IMR-90 (cell line): ENCODE measurements around the gene A3GALT2. TPM values are rescaled to one million over a fixed set of nuclear protein-coding genes. Genes with fewer than 3 reads are reported as not detected.

ENCODE experiments used
- ATAC-seq: fragments of 200-7000 bp; cut with Tn5 transposase; 2 replicates; pipeline ENCODE4 v1.9.1; 2020; ENCODE audit warnings: low read depth, mild to moderate bottlenecking, moderate library complexity
- BruUV-seq: library from RNA; stranded (reverse); fragments of 400-500 nt; replicated peaks from 2 replicates; lab custom pipeline; 2021; lab: Mats Ljungman, UMichigan
- CTCF ChIA-PET: fragments of 300-600 bp; formaldehyde crosslinking; extraction: SDS; loops from one replicate; lab custom pipeline; 2021; ENCODE audit warnings: antibody characterized with exemption; lab: Yijun Ruan, JAX
- POLR2A ChIA-PET: fragments of 300-600 bp; sonication (Branson Sonifier 250); formaldehyde crosslinking; loops from one replicate; lab custom pipeline; 2022; ENCODE audit warnings: antibody characterized with exemption; ENCODE audit not compliant: unreplicated experiment; lab: Charles Lee
- DNase-seq: peaks from one replicate; pipeline ENCODE4 v3.0.0; 2013
- H2AFZ ChIP-seq: replicated peaks from 2 replicates; pipeline ENCODE3; 2013; ENCODE audit warnings: low read length, mild to moderate bottlenecking; ENCODE audit not compliant: poor library complexity
- H2AK5ac ChIP-seq: 2 replicates; pipeline ENCODE4 v1.6.1; 2013; ENCODE audit warnings: low read depth, low read length, inconsistent platforms
- H2AK9ac ChIP-seq: replicated peaks from 2 replicates; pipeline ENCODE3; 2013; ENCODE audit warnings: mild to moderate bottlenecking, low read depth, low read length, moderate library complexity; ENCODE audit not compliant: poor library complexity
- H2BK120ac ChIP-seq: 2 replicates; pipeline ENCODE4 v1.6.1; 2013; ENCODE audit warnings: low read depth, low read length, inconsistent platforms
- H2BK15ac ChIP-seq: 3 replicates; pipeline ENCODE4 v1.6.1; 2013; ENCODE audit warnings: low read depth, low read length, inconsistent platforms
- H2BK20ac ChIP-seq: 2 replicates; pipeline ENCODE4 v1.6.1; 2013; ENCODE audit warnings: low read depth, mild to moderate bottlenecking, inconsistent platforms, low read length, moderate library complexity
- H2BK5ac ChIP-seq: 2 replicates; pipeline ENCODE4 v1.6.1; 2013; ENCODE audit warnings: mild to moderate bottlenecking, low read depth, low read length, inconsistent platforms; ENCODE audit not compliant: poor library complexity, severe bottlenecking
- H3K14ac ChIP-seq: replicated peaks from 2 replicates; pipeline ENCODE4 v1.6.1; 2013; ENCODE audit warnings: low read depth, low read length, inconsistent platforms
- H3K18ac ChIP-seq: 2 replicates; pipeline ENCODE4 v1.6.1; 2013; ENCODE audit warnings: low read depth, low read length, control low read depth
- H3K23ac ChIP-seq: 2 replicates; pipeline ENCODE4 v1.6.1; 2013; ENCODE audit warnings: low read depth, low read length, inconsistent platforms
- H3K27ac ChIP-seq: 2 replicates; pipeline ENCODE4 v1.5.1; 2013; ENCODE audit warnings: mild to moderate bottlenecking, control low read depth, low read length; ENCODE audit not compliant: insufficient read depth
- H3K27me3 ChIP-seq: 2 replicates; pipeline ENCODE4 v1.6.1; 2013; ENCODE audit warnings: low read length; ENCODE audit not compliant: control insufficient read depth, insufficient read depth
- H3K36me3 ChIP-seq: 2 replicates; pipeline ENCODE4 v1.6.1; 2013; ENCODE audit warnings: low read length, mixed read lengths; ENCODE audit not compliant: control insufficient read depth, insufficient read depth
- H3K4ac ChIP-seq: 2 replicates; pipeline ENCODE4 v1.6.1; 2013; ENCODE audit warnings: low read depth, low read length, inconsistent platforms
- H3K4me1 ChIP-seq: 2 replicates; pipeline ENCODE4 v1.6.1; 2013; ENCODE audit warnings: low read length, mixed read lengths; ENCODE audit not compliant: control insufficient read depth, insufficient read depth
- H3K4me2 ChIP-seq: 2 replicates; pipeline ENCODE4 v1.6.1; 2013; ENCODE audit warnings: low read depth, mild to moderate bottlenecking, control low read depth, low read length, moderate library complexity
- H3K4me3 ChIP-seq: 2 replicates; pipeline ENCODE4 v1.5.1; 2013; ENCODE audit warnings: low read depth, mild to moderate bottlenecking, control low read depth, low read length, moderate library complexity; ENCODE audit not compliant: insufficient read depth
- H3K56ac ChIP-seq: 2 replicates; pipeline ENCODE4 v1.6.1; 2013; ENCODE audit warnings: low read length, inconsistent platforms; ENCODE audit not compliant: insufficient read depth; ENCODE audit errors: extremely low read depth
- H3K79me1 ChIP-seq, 2 experiments: 2 replicates each; pipeline ENCODE4 v1.6.1; 2013; ENCODE audit warnings: low read length in 2 of 2, inconsistent platforms in 1 of 2, low read depth in 1 of 2
- H3K9ac ChIP-seq: 2 replicates; pipeline ENCODE4 v1.6.1; 2013; ENCODE audit warnings: low read depth, low read length, control low read depth
- H3K9me1 ChIP-seq: 2 replicates; pipeline ENCODE4 v1.6.1; 2013; ENCODE audit warnings: low read length, inconsistent platforms; ENCODE audit not compliant: insufficient read depth
- H3K9me3 ChIP-seq: 2 replicates; pipeline ENCODE4 v1.6.1; 2013; ENCODE audit warnings: low read length; ENCODE audit not compliant: control insufficient read depth, insufficient read depth
- H4K20me1 ChIP-seq: 2 replicates; pipeline ENCODE4 v1.6.1; 2013; ENCODE audit warnings: low read length, inconsistent platforms; ENCODE audit not compliant: insufficient read depth
- H4K5ac ChIP-seq: 2 replicates; pipeline ENCODE4 v1.6.1; 2013; ENCODE audit warnings: mild to moderate bottlenecking, low read depth, low read length, control low read depth
- H4K8ac ChIP-seq, 2 experiments: 2 replicates each; pipeline ENCODE4 v1.6.1; 2013; ENCODE audit warnings: low read depth in 2 of 2, low read length in 2 of 2, control low read depth in 1 of 2, inconsistent platforms in 1 of 2
- H4K91ac ChIP-seq: 2 replicates; pipeline ENCODE4 v1.6.1; 2013; ENCODE audit warnings: low read depth, low read length, inconsistent platforms; ENCODE audit not compliant: insufficient read depth
- BHLHE40 ChIP-seq: fragments of 150-350 bp; IDR thresholded peaks from 2 replicates; pipeline ENCODE4 v1.6.1; 2016; ENCODE audit warnings: mild to moderate bottlenecking, low read depth, low read length
- CEBPB ChIP-seq: IDR thresholded peaks from 2 replicates; pipeline ENCODE4 v1.6.1; 2012; ENCODE audit warnings: low read depth, low read length, improper control_type of control experiment
- CHD1 ChIP-seq: IDR thresholded peaks from 2 replicates; pipeline ENCODE4 v1.6.1; 2012; ENCODE audit warnings: low read depth, low read length, improper control_type of control experiment
- CTCF ChIP-seq: conservative IDR thresholded peaks from 2 replicates; pipeline ENCODE4 v1.5.1; 2012; ENCODE audit warnings: mild to moderate bottlenecking, low read depth, low read length, improper control_type of control experiment
- ELK1 ChIP-seq: fragments of 150-350 bp; IDR thresholded peaks from 2 replicates; pipeline ENCODE4 v1.6.1; 2016; ENCODE audit warnings: low read depth, mild to moderate bottlenecking, low read length, moderate library complexity, borderline replicate concordance
- FOS ChIP-seq: fragments of 150-350 bp; IDR thresholded peaks from 2 replicates; pipeline ENCODE4 v1.6.1; 2016; ENCODE audit warnings: low read depth, low read length
- MAFK ChIP-seq: IDR thresholded peaks from 2 replicates; pipeline ENCODE4 v1.6.1; 2012; ENCODE audit warnings: low read depth, low read length, improper control_type of control experiment
- MAZ ChIP-seq: IDR thresholded peaks from 2 replicates; pipeline ENCODE4 v1.6.1; 2012; ENCODE audit warnings: low read depth, mild to moderate bottlenecking, low read length, improper control_type of control experiment, moderate library complexity, borderline replicate concordance
- MXI1 ChIP-seq: IDR thresholded peaks from 2 replicates; pipeline ENCODE4 v1.6.1; 2012; ENCODE audit warnings: low read depth, mild to moderate bottlenecking, low read length, moderate library complexity, borderline replicate concordance
- NFE2L2 ChIP-seq: fragments of 150-350 bp; IDR thresholded peaks from 2 replicates; pipeline ENCODE4 v1.6.1; 2016; ENCODE audit warnings: low read depth, mild to moderate bottlenecking, low read length
- RAD21 ChIP-seq: IDR thresholded peaks from 2 replicates; pipeline ENCODE4 v1.6.1; 2012; ENCODE audit warnings: low read length, improper control_type of control experiment
- RFX5 ChIP-seq: IDR thresholded peaks from 2 replicates; pipeline ENCODE4 v1.8.0; 2012; ENCODE audit warnings: low read depth, mild to moderate bottlenecking, low read length, moderate library complexity
- SMC3 ChIP-seq: fragments of 150-350 bp; IDR thresholded peaks from 2 replicates; pipeline ENCODE4 v1.6.1; 2016; ENCODE audit warnings: low read depth, mild to moderate bottlenecking, antibody characterized with exemption, low read length, moderate library complexity
- USF2 ChIP-seq: fragments of 150-350 bp; IDR thresholded peaks from 2 replicates; pipeline ENCODE4 v1.6.1; 2017; ENCODE audit warnings: mild to moderate bottlenecking, antibody characterized with exemption, low read length, low read depth
- WGBS, 2 experiments: methylation state at CpG; one replicate each; pipeline versions ENCODE4 v1.1.5 to v1.1.7; 2013; ENCODE audit warnings: missing lambda C conversion rate in 2 of 2; ENCODE audit not compliant: insufficient read length in 1 of 2; ENCODE audit errors: extremely low coverage in 2 of 2; 5-methylcytosine and 5-hydroxymethylcytosine counted together
- dilution Hi-C: fragments of 300-500 bp; cut with HindIII; formaldehyde crosslinking; loops from one replicate; pipeline ENCODE4 v1.14.3; 2018; ENCODE audit warnings: low sequenced_read_pairs; ENCODE audit not compliant: unreplicated experiment
- in situ Hi-C: fragments of 300-500 bp; cut with MboI; formaldehyde crosslinking; loops from 3 replicates; pipeline ENCODE4 v1.14.3; 2019; ENCODE audit warnings: low sequenced_read_pairs, inconsistent platforms, mixed read lengths
- intact Hi-C: fragments of 100-400 bp; cut with micrococcal nuclease; formaldehyde crosslinking; loops from 2 replicates; pipeline ENCODE4 v1.10.0; 2022
- polyA plus RNA-seq, 3 experiments: library from polyadenylated mRNA; depleted of rRNA; stranded (reverse); fragments of >200 nt; gene quantifications; 2 replicates each; pipeline ENCODE4 v1.2.3, GENCODE V29; 2012; ENCODE audit warnings: low replicate concordance in 1 of 3
- total RNA-seq: library from RNA; depleted of rRNA; stranded (reverse); fragments of >200 nt; gene quantifications from 2 replicates; pipeline ENCODE4 v1.2.3, GENCODE V29; 2012

Gene A3GALT2
- total and polyA plus RNA-seq, 2 of the 4 experiments (the other 2 are of a cell fraction) = not detected

GRCh38 chr1:33298623-33299277 is 22.1 kb downstream of the A3GALT2 start:
- H2BK120ac ChIP-seq = no peak overlapping the region; the same call in 1 of the 2 replicates
- peak; percentile 91 for ATAC-seq
- peaks cover 3% of the 10 kb centered on the region for H3K9me1 ChIP-seq
- no peak for TF ChIP-seq CEBPB
- TF ChIP-seq CTCF = peak; percentile 77
- TF ChIP-seq MXI1 = no peak
- TF ChIP-seq BHLHE40 = no peak
- TF ChIP-seq RAD21 = peak; percentile 68
- no peak for TF ChIP-seq NFE2L2
- TF ChIP-seq MAZ = no peak
- TF ChIP-seq MAFK = no peak
- TF ChIP-seq SMC3 = peak; percentile 78
- TF ChIP-seq USF2 = no peak
- no peak for TF ChIP-seq CHD1
- no peak for TF ChIP-seq RFX5
- TF ChIP-seq FOS = no peak
- no peak for TF ChIP-seq ELK1
- ChIA-PET POLR2A (no interaction called here), CTCF (interaction anchor here (0.7 to 1.1 kb wide), 3 partner anchors 18 to 128 kb away, joined by 3 to 7 read pairs (median 3); no protein-coding TSS in a partner anchor)
- no peak overlapping the region for H4K5ac ChIP-seq
- H4K91ac ChIP-seq = no peak overlapping the region
- H3K18ac ChIP-seq = no peak overlapping the region
- H2AK5ac ChIP-seq = peak overlapping the region; percentile 39; the same call in 1 of the 2 replicates
- no peak overlapping the region for H3K23ac ChIP-seq
- in situ Hi-C loops = loop anchor here (5.0 to 10.0 kb wide), 3 partner anchors 69 to 316 kb away; no protein-coding TSS in a partner anchor
- DNase-seq = peak; percentile 52
- no peak overlapping the region for H3K56ac ChIP-seq
- H3K4me2 ChIP-seq = no peak overlapping the region
- peaks cover 7% of the 10 kb centered on the region for H3K4me1 ChIP-seq
- no peaks in the 10 kb centered on the region for H3K9me3 ChIP-seq
- no peak overlapping the region for H3K4ac ChIP-seq
- no peak overlapping the region for H3K14ac ChIP-seq
- dilution Hi-C loops = no loop called here
- H2BK5ac ChIP-seq = no peak overlapping the region
- H3K27me3 ChIP-seq = no peaks in the 10 kb centered on the region
- peak overlapping the region; percentile 89 for H2AK9ac ChIP-seq
- peak overlapping the region; percentile 79 for H2AFZ ChIP-seq
- H4K20me1 ChIP-seq = peaks cover 10% of the 10 kb centered on the region; the same call in 1 of the 2 replicates
- peaks cover 0 to 25% of the 10 kb centered on the region in 2 experiments; a peak in 2 of 4 replicates for H3K79me1 ChIP-seq
- BruUV-seq = no TSS peak
- peak overlapping the region in 1 of 2 experiments; percentile 59; a peak in 1 of 4 replicates for H4K8ac ChIP-seq
- intact Hi-C loops = loop anchor here (1.0 to 5.0 kb wide), 3 partner anchors 49 to 81 kb away; no protein-coding TSS in a partner anchor
- 57% methylated on average over 7 of the region's 18 CpGs; no CpG with 5 or more reads in 1 of the 2 experiments for WGBS, 2 experiments
- H3K9ac ChIP-seq = no peak overlapping the region
- no peak overlapping the region for H3K4me3 ChIP-seq
- H2BK20ac ChIP-seq = no peak overlapping the region
- peaks cover 25% of the 10 kb centered on the region for H3K36me3 ChIP-seq
- H3K27ac ChIP-seq = no peak overlapping the region
- H2BK15ac ChIP-seq = peak overlapping the region; percentile 0; the same call in 1 of the 3 replicates
